Heart right ventricle (tissue), 16 donors: ENCODE measurements around the gene CAD. TPM values are rescaled to one million over a fixed set of nuclear protein-coding genes. Genes with fewer than 3 reads are reported as not detected.

Experiments
- ATAC-seq, 8 donors: fragments of 200-7000 bp; cut with Tn5 transposase; one replicate each; pipeline ENCODE4 v1.9.1; 2020; ENCODE audit warnings: mild to moderate bottlenecking in 8 of 8, moderate library complexity in 8 of 8, moderate number of reproducible peaks in 1 of 8
- DNase-seq, 2 donors: peaks; one replicate each; pipeline ENCODE4 v3.0.0-alpha.2; 2020
- H3K27ac ChIP-seq, 10 donors: fragments of 200-600 bp; sonication (generic) in 2 of 10; one replicate each; pipeline versions ENCODE4 v1.5.0 to v1.8.0; 2020 to 2022; ENCODE audit warnings: mild to moderate bottlenecking in 3 of 10
- H3K27me3 ChIP-seq, 7 donors: fragments of 200-600 bp; one replicate each; pipeline ENCODE4 v1.8.0; 2021 to 2022; ENCODE audit warnings: mild to moderate bottlenecking in 2 of 7
- H3K36me3 ChIP-seq, 9 donors: fragments of 200-600 bp; sonication (generic) in 1 of 9; one replicate each; pipeline versions ENCODE4 v1.5.0 to v1.8.0; 2020 to 2022; ENCODE audit warnings: mild to moderate bottlenecking in 2 of 9
- H3K4me1 ChIP-seq, 9 donors: fragments of 200-600 bp; sonication (generic) in 1 of 9; one replicate each; pipeline versions ENCODE4 v1.5.0 to v1.8.0; 2020 to 2022; ENCODE audit warnings: mild to moderate bottlenecking in 4 of 9
- H3K4me3 ChIP-seq, 10 donors: fragments of 200-600 bp; sonication (generic) in 2 of 10; one replicate each; pipeline versions ENCODE4 v1.5.0 to v1.8.0; 2020 to 2022; ENCODE audit warnings: mild to moderate bottlenecking in 7 of 10, moderate library complexity in 2 of 10
- H3K9me3 ChIP-seq, 11 donors: fragments of 200-600 bp in 10 of 11; sonication (generic) in 2 of 11; one replicate each; pipeline versions ENCODE4 v1.5.0 to v1.8.0; 2013 to 2022; ENCODE audit warnings: mild to moderate bottlenecking in 2 of 11, control low read depth in 1 of 11, moderate library complexity in 1 of 11
- CTCF ChIP-seq, 9 donors: fragments of 200-600 bp; sonication (generic) in 2 of 9; IDR thresholded peaks; one replicate each; pipeline versions ENCODE4 v1.5.0 to v1.8.0; 2021 to 2022; ENCODE audit warnings: antibody characterized with exemption in 9 of 9, mild to moderate bottlenecking in 5 of 9, moderate library complexity in 1 of 9
- WGBS, 2 donors: extraction: QIAGEN DNeasy Blood & Tissue Kit; methylation state at CpG; one replicate each; pipeline ENCODE4 v1.1.7; 2013; ENCODE audit warnings: inconsistent platforms in 1 of 2; 5-methylcytosine and 5-hydroxymethylcytosine counted together
- intact Hi-C, 10 donors: fragments of 100-400 bp; cut with DNase I; formaldehyde crosslinking; loops; one replicate each; pipeline versions ENCODE4 v1.11.1 to v1.14.2; 2022
- long read RNA-seq, 3 donors: library from polyadenylated mRNA; unstranded; transcript quantifications; one replicate each; pipeline ENCODE4 v2.0.0, GENCODE V29; 2020 to 2021
- polyA plus RNA-seq, 2 donors: library from polyadenylated mRNA; stranded (reverse); fragments of 200-250 nt; gene quantifications; one replicate each; pipeline ENCODE4 v1.2.3, GENCODE V29; 2013
- total RNA-seq, 10 donors: library from RNA; stranded (reverse); fragmentation: NEBNext Ultra II Directional in 3 of 10; extraction: Animal tissue kit (Norgen Biotek cat#: 25700) in 3 of 10; gene quantifications; one replicate each; pipeline versions ENCODE4 v1.2.1 to v1.2.4, GENCODE V29; 2021 to 2023
- donor health status: Arrhythmogenic right ventricular cardiomyopathy.
- donor health status: ischemic (EF 13 %, LVEDD 7.1; RV severe dilation, severe dysfunction).
- donor health status: healthy with polysubstance abuse.
- donor health status: DM: no; HTN: yes; CAD: no.
- donor health status: DM: no; HTN: no; CAD: no.
- donor health status: ischemic (EF 25% LVEDD 6.9; RV normal size, moderate dysfunction).
- donor health status: ischemic (EF 25% LVEDD 5.7; RV mildly dilated, moderate dysfunction).
- donor health status: healthy.
- donor health status: DM: yes; HTN: yes; CAD: no.
- donor health status: Ischemic cardiomyopathy.
- donor health status: ischemic (EF 35%, LVEDD 5.7; RV mildly dilated, moderate dysfunction).
- donor health status: nonischemic (EF 11% LVEDD 7.7; RV severe dilation, severe dysfunction).
- donor health status: DM: yes; HTN: yes; CAD: no.
- donor health status: PGD.
- donor health status: ischemic (EF 29% LVEDD 5.4; RV normal size, mild dysfunction).
- donor health status: nonischemic (EF 23%, LVEDD 6.1; RV moderate dilation, normal function).

CAD gene
- total RNA-seq (10 to 100 TPM in 1 of 10 donors, 1 to 10 TPM in 9; 6.1 to 10.6 (median 7.2) TPM), polyA plus RNA-seq (1 to 10 TPM; 8.3 to 8.6 TPM)
- long read RNA-seq, donor 1, partial matches to known transcripts, result 2 of 6 reads
- long read RNA-seq, donor 1, other reads (novel, unspliced or antisense), result 4 of 6 reads
- long read RNA-seq, donor 2, partial matches to known transcripts, result 2 of 2 reads
- long read RNA-seq, donor 2, other reads (novel, unspliced or antisense), result 0 of 2 reads
- long read RNA-seq, donor 3, partial matches to known transcripts, result 5 of 9 reads
- long read RNA-seq, donor 3, other reads (novel, unspliced or antisense), result 4 of 9 reads

- WGBS, 2 donors, result 3 to 4% methylated on average over 71 to 72 of the region's 72 CpGs
- Histone ChIP-seq H3K4me3 (peak within 1 kb of the TSS; percentile 50 to 78 (median 64)), H3K27me3 (no peaks in the 10 kb centered on the region), H3K36me3 (peaks cover 0 to 74% (median 21%) of the 10 kb centered on the region in 9 donors), H3K9me3 (no peaks in the 10 kb centered on the region), H3K4me1 (peaks cover 4 to 31% (median 26%) of the 10 kb centered on the region in 9 donors), H3K27ac (peak within 1 kb of the TSS in 9 of 10 donors; percentile 26 to 83 (median 63))
- peak in 5 of 9 donors; percentile 8 to 37 (median 35) for TF ChIP-seq CTCF (IDR thresholded peaks at IDR 0.05)
- ATAC-seq (peak; percentile 87 to 96 (median 93)), DNase-seq (peak; percentile 80 to 87)
- intact Hi-C loops, result loop anchor here in 2 of 10 donors (10.0 kb wide), 2 partner anchors 137 to 147 kb away; partner anchors contain the start of gene GTF3C2 (in 1 of the 2)
Observed at GRCh38 chr2:27217173-27218121, at the start of gene CAD. CAD (plus strand) TSS chr2:27217369; CDS start chr2:27217552, 183 bp downstream.

- H3K36me3 ChIP-seq, result no peaks in the 10 kb centered on the region
- H3K4me1 ChIP-seq, result peaks cover 0 to 15% (median 0%) of the 10 kb centered on the region in 9 donors
- 69 to 80% methylated on average over 6 of the region's 6 CpGs for WGBS, 2 donors
- DNase-seq, result no peak
- no peak for TF ChIP-seq CTCF (IDR thresholded peaks at IDR 0.05)
- ATAC-seq, result no peak
- H3K9me3 ChIP-seq, result no peaks in the 10 kb centered on the region
- no peak overlapping the region for H3K4me3 ChIP-seq
- H3K27me3 ChIP-seq, result peaks cover 0 to 10% (median 4%) of the 10 kb centered on the region in 7 donors
- intact Hi-C loops, result loop anchor here in 1 of 10 donors (10.0 kb wide), 1 partner anchor 114 kb away; the partner anchor contains the start of gene TRIM54
- H3K27ac ChIP-seq, result no peak overlapping the region
Observed at GRCh38 chr2:27170581-27171337, 46.4 kb upstream of the CAD start.

DNA sequence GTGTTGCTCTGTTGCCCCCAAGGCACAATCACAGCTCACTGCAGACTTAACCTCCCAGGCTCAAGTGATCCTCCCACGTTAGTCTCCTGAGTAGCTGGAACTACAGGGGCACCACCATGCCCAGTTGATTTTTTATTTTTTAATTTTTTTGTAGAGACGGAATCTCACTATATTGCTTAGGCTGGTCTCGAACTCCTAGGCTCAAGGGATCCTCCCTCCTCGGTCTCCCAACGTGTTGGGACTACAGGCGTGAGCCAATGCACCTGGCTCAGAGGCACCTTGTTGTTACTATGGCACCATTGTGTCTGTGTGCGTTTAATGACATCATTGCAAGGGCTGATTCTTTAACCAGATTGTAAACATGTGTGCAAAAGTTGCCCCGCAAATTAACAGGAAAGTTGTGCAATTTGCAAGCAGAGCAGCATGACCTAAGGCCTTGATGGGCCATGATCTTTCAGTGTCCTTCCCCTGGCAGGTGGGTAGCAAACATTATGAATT is 45.8 kb upstream of the CAD start:
- no peak for TF ChIP-seq CTCF (IDR thresholded peaks at IDR 0.05)
- Histone ChIP-seq H3K4me1 (peaks cover 0 to 15% (median 0%) of the 10 kb centered on the region in 9 donors), H3K27me3 (peaks cover 0 to 14% (median 4%) of the 10 kb centered on the region in 7 donors), H3K4me3 (no peak overlapping the region), H3K27ac (no peak overlapping the region), H3K9me3 (no peaks in the 10 kb centered on the region), H3K36me3 (no peaks in the 10 kb centered on the region)
- intact Hi-C loops, result loop anchor here in 1 of 10 donors (10.0 kb wide), 1 partner anchor 113 kb away; the partner anchor contains the start of gene TRIM54
- ATAC-seq (no peak), DNase-seq (no peak)
- WGBS, 2 donors, result 82 to 83% methylated on average over 8 of the region's 8 CpGs
